ENCODE measurements around the gene CCDC188. TPM values are rescaled to one million over a fixed set of nuclear protein-coding genes. Genes with fewer than 3 reads are reported as not detected.

CCDC188 gene
- total and polyA plus RNA-seq, 2 of the 13 experiments (the other 11 are each of a cell fraction or from before 2014, with no cell fraction given): not detected

- TF ChIP-seq, protein P1, sequence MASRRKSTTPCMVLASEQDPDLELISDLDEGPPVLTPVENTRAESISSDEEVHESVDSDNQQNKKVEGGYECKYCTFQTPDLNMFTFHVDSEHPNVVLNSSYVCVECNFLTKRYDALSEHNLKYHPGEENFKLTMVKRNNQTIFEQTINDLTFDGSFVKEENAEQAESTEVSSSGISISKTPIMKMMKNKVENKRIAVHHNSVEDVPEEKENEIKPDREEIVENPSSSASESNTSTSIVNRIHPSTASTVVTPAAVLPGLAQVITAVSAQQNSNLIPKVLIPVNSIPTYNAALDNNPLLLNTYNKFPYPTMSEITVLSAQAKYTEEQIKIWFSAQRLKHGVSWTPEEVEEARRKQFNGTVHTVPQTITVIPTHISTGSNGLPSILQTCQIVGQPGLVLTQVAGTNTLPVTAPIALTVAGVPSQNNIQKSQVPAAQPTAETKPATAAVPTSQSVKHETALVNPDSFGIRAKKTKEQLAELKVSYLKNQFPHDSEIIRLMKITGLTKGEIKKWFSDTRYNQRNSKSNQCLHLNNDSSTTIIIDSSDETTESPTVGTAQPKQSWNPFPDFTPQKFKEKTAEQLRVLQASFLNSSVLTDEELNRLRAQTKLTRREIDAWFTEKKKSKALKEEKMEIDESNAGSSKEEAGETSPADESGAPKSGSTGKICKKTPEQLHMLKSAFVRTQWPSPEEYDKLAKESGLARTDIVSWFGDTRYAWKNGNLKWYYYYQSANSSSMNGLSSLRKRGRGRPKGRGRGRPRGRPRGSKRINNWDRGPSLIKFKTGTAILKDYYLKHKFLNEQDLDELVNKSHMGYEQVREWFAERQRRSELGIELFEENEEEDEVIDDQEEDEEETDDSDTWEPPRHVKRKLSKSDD (CRISPR knock-in tag; IDR thresholded peaks at IDR 0.05; ENCODE audit: low read depth): no peak
Observed at GRCh38 chr22:20199413-20199842, 48.6 kb upstream of the CCDC188 start (continued).

GRCh38 chr22:20198557-20199319 lies 47.9 kb upstream of the CCDC188 start:
- H3K27ac ChIP-seq (ENCODE audit: extremely low read length, insufficient read depth, low read length): no peak overlapping the region
- FAIRE-seq (no peak), ATAC-seq (no peak), DNase-seq (ENCODE audit: low spot score) (no peak)
- no peaks in the 10 kb centered on the region for H3K79me2 ChIP-seq (ENCODE audit: insufficient read depth, low read length)
- H4K20me1 ChIP-seq (ENCODE audit: insufficient read depth, low read length): no peaks in the 10 kb centered on the region
- H3K9ac ChIP-seq (ENCODE audit: insufficient read depth, low read depth, low read length): no peak overlapping the region
- no peak overlapping the region for H3K4me3 ChIP-seq (replicated peaks in 1 of 3; ENCODE audit: insufficient read depth in 1 of 3, low read depth in 2 of 3, low read length in 3 of 3)
- peaks cover 9% of the 10 kb centered on the region for H3K4me1 ChIP-seq (ENCODE audit: insufficient read depth, low read length)
- intact Hi-C loops (cut with micrococcal nuclease; ENCODE audit: unreplicated experiment): no loop called here
- no peak overlapping the region for H2AFZ ChIP-seq (ENCODE audit: low read length)
- no peaks in the 10 kb centered on the region for H3K36me3 ChIP-seq (replicated peaks in 1 of 2; ENCODE audit: control insufficient read depth in 1 of 2, insufficient read depth in 2 of 2, low read length in 2 of 2)
- in situ Hi-C loops (cut with HindIII; ENCODE audit: extremely low pct_ligation_motif_present, low pct_unique_long_range_greater_than_20kb): no loop called here
- no peak for TF ChIP-seq BORCS8-MEF2B (CRISPR knock-in tag; IDR thresholded peaks at IDR 0.05)
- TF ChIP-seq, protein P2, sequence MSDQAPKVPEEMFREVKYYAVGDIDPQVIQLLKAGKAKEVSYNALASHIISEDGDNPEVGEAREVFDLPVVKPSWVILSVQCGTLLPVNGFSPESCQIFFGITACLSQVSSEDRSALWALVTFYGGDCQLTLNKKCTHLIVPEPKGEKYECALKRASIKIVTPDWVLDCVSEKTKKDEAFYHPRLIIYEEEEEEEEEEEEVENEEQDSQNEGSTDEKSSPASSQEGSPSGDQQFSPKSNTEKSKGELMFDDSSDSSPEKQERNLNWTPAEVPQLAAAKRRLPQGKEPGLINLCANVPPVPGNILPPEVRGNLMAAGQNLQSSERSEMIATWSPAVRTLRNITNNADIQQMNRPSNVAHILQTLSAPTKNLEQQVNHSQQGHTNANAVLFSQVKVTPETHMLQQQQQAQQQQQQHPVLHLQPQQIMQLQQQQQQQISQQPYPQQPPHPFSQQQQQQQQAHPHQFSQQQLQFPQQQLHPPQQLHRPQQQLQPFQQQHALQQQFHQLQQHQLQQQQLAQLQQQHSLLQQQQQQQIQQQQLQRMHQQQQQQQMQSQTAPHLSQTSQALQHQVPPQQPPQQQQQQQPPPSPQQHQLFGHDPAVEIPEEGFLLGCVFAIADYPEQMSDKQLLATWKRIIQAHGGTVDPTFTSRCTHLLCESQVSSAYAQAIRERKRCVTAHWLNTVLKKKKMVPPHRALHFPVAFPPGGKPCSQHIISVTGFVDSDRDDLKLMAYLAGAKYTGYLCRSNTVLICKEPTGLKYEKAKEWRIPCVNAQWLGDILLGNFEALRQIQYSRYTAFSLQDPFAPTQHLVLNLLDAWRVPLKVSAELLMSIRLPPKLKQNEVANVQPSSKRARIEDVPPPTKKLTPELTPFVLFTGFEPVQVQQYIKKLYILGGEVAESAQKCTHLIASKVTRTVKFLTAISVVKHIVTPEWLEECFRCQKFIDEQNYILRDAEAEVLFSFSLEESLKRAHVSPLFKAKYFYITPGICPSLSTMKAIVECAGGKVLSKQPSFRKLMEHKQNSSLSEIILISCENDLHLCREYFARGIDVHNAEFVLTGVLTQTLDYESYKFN (CRISPR knock-in tag; conservative IDR thresholded peaks at IDR 0.05): no peak
- TF ChIP-seq SP140L (CRISPR knock-in tag; IDR thresholded peaks at IDR 0.05; ENCODE audit: borderline replicate concordance): no peak
- TF ChIP-seq, protein P3, sequence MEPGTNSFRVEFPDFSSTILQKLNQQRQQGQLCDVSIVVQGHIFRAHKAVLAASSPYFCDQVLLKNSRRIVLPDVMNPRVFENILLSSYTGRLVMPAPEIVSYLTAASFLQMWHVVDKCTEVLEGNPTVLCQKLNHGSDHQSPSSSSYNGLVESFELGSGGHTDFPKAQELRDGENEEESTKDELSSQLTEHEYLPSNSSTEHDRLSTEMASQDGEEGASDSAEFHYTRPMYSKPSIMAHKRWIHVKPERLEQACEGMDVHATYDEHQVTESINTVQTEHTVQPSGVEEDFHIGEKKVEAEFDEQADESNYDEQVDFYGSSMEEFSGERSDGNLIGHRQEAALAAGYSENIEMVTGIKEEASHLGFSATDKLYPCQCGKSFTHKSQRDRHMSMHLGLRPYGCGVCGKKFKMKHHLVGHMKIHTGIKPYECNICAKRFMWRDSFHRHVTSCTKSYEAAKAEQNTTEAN (CRISPR knock-in tag; conservative IDR thresholded peaks at IDR 0.05): no peak
- no peak for TF ChIP-seq GATAD1 (CRISPR knock-in tag; IDR thresholded peaks at IDR 0.05)
- TF ChIP-seq IRX3 (CRISPR knock-in tag; IDR thresholded peaks at IDR 0.05; ENCODE audit: borderline replicate concordance, low read depth): no peak
- TF ChIP-seq CHCHD3 (CRISPR knock-in tag; IDR thresholded peaks at IDR 0.05): no peak
- no peak for TF ChIP-seq HOXA7 (CRISPR knock-in tag; IDR thresholded peaks at IDR 0.05)
- no peak for TF ChIP-seq EEA1 (CRISPR knock-in tag; IDR thresholded peaks at IDR 0.05; ENCODE audit: borderline replicate concordance)
- no peak for TF ChIP-seq TMF1 (CRISPR knock-in tag; IDR thresholded peaks at IDR 0.05; ENCODE audit: low read depth)
- TF ChIP-seq ZNF451 (CRISPR knock-in tag; IDR thresholded peaks at IDR 0.05): no peak
- no peak for TF ChIP-seq ZNF101 (CRISPR knock-in tag; IDR thresholded peaks at IDR 0.05; ENCODE audit: borderline replicate concordance, low read depth)
- TF ChIP-seq ZNF773 (CRISPR knock-in tag; IDR thresholded peaks at IDR 0.05; ENCODE audit: borderline replicate concordance): no peak
- POLR2A ChIA-PET: no interaction called here
- BruUV-seq (replicated peaks): no TSS peak
- 4% methylated on average over 6 of the region's 10 CpGs for WGBS (ENCODE audit: low lambda C conversion rate)
- H3K27me3 ChIP-seq (ENCODE audit: control insufficient read depth in 1 of 2, insufficient read depth in 2 of 2, low read length in 2 of 2): peaks cover 17 to 93% of the 10 kb centered on the region in 2 experiments; a peak in 4 of 5 replicates
- H3K9me3 ChIP-seq (ENCODE audit: low read length): no peaks in the 10 kb centered on the region
- no peak overlapping the region for H3K4me2 ChIP-seq (ENCODE audit: low read depth, low read length)
- CTCF ChIA-PET (ENCODE audit: low intra/inter-chr PET ratio, low total read pairs): no interaction called here
